AML-193 (cell line): Measurements from ENCODE around the gene ELMO1.
"Not testable (repeated sequence)": the region's sequence is repeated elsewhere in the genome, so short reads cannot be mapped to it uniquely, and the experiment has no call there.

ENCODE experiments used
- DNase-seq, 2 experiments: peaks; one replicate each; lab custom pipeline; 2025; lab: John Stamatoyannopoulos, UW

Gene ELMO1

GRCh38 chr7:37186753-37187152 is 261.9 kb downstream of the ELMO1 start:
- DNase-seq = no peak

- DNase-seq = no peak
These were observed 267.1 kb downstream of the ELMO1 start for GRCh38 chr7:37181550-37181932.

GRCh38 chr7:37180828-37181549 is 267.7 kb downstream of the ELMO1 start:
- no peak for DNase-seq

GRCh38 chr7:37176079-37176478 is 272.6 kb downstream of the ELMO1 start:
- no peak for DNase-seq

- no peak for DNase-seq
These were observed 274.2 kb downstream of the ELMO1 start for GRCh38 chr7:37174460-37174859.

- no peak for DNase-seq
These were observed 275.0 kb downstream of the ELMO1 start for GRCh38 chr7:37173670-37174069.

- DNase-seq = no peak
These were observed 286.6 kb downstream of the ELMO1 start for GRCh38 chr7:37162106-37162505.

- DNase-seq = no peak
These were observed 288.0 kb downstream of the ELMO1 start for GRCh38 chr7:37160656-37161055.

- no peak for DNase-seq
These were observed 295.3 kb downstream of the ELMO1 start for GRCh38 chr7:37153376-37153775.

- DNase-seq = no peak
These were observed 296.8 kb downstream of the ELMO1 start for GRCh38 chr7:37151741-37152413.

GRCh38 chr7:37150856-37151255 is 297.8 kb downstream of the ELMO1 start:
- no peak for DNase-seq

- no peak for DNase-seq
These were observed 298.5 kb downstream of the ELMO1 start for GRCh38 chr7:37150180-37150579.

- DNase-seq = no peak
These were observed 298.9 kb downstream of the ELMO1 start for GRCh38 chr7:37149773-37150124.

GRCh38 chr7:37149051-37149772 is 299.5 kb downstream of the ELMO1 start:
- DNase-seq = no peak

- DNase-seq = no peak
These were observed 303.0 kb downstream of the ELMO1 start for GRCh38 chr7:37145682-37146081.

- no peak for DNase-seq
These were observed 304.2 kb downstream of the ELMO1 start for GRCh38 chr7:37144423-37144822.

GRCh38 chr7:37142958-37143357 is 305.7 kb downstream of the ELMO1 start:
- DNase-seq = no peak

GRCh38 chr7:37141742-37142141 is 306.9 kb downstream of the ELMO1 start:
- no peak for DNase-seq

GRCh38 chr7:37133902-37134301 is 314.8 kb downstream of the ELMO1 start:
- DNase-seq = not testable (repeated sequence)

GRCh38 chr7:37131855-37132254 is 316.8 kb downstream of the ELMO1 start:
- no peak for DNase-seq

GRCh38 chr7:37129035-37129425 is 319.6 kb downstream of the ELMO1 start:
- DNase-seq = no peak

- no peak for DNase-seq
These were observed 320.2 kb downstream of the ELMO1 start for GRCh38 chr7:37128327-37129034.
